Spleen (tissue), 7 donors: ENCODE data around the gene PLCB4.

Experiments used
- POLR2A ChIP-seq, 3 donors: fragments of 450-650 bp; IDR thresholded peaks; one replicate each; pipeline ENCODE4 v1.5.1; 2017; ENCODE audit warnings: antibody characterized with exemption in 3 of 3, mild to moderate bottlenecking in 1 of 3
- POLR2AphosphoS5 ChIP-seq, 3 donors: sonication (generic); formaldehyde crosslinking; IDR thresholded peaks; one replicate each; pipeline ENCODE4 v1.5.1; 2017; ENCODE audit warnings: antibody characterized with exemption in 3 of 3
- TF ChIP-seq, protein P1 (sequence below), 11 experiments: fragments of 200-600 bp in 7 of 11; fragments of 450-650 bp in 4 of 11; sonication (generic) in 4 of 11; IDR thresholded peaks in 8 of 11; conservative IDR thresholded peaks in 3 of 11; 1 replicate in 7 of 11; 2 replicates in 4 of 11; pipeline versions ENCODE4 v1.4.0 to v1.8.0; 2016 to 2021; ENCODE audit warnings: antibody characterized with exemption in 11 of 11, inconsistent platforms in 4 of 11, mild to moderate bottlenecking in 1 of 11
- donor health status: DM: no; HTN: no; CAD: no; lungs with moderate emphysema.
- donor health status: DM: no; HTN: no; CAD: no.
- donor health status: DM: no; HTN: no; CAD: no.

DNA sequence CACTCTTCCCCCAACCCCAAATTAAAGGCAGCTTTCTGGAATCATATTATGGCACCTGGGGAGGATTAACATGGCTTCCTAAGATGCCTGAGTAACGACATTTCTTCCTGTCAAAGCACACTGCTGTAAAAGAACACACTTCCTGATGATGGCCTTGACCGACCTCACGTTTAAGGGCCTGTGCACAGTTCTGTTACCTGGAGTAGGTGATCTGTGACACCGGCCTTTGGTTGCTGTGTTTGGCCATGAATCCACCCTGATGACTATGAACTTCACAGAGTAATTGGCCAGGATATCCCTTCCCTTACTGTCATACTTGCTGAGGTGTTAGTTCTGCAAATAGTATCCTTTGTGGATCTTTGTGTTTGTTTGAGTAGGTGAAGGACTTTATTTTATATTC, 45.8 kb downstream of the PLCB4 start:
- TF ChIP-seq, protein P1, sequence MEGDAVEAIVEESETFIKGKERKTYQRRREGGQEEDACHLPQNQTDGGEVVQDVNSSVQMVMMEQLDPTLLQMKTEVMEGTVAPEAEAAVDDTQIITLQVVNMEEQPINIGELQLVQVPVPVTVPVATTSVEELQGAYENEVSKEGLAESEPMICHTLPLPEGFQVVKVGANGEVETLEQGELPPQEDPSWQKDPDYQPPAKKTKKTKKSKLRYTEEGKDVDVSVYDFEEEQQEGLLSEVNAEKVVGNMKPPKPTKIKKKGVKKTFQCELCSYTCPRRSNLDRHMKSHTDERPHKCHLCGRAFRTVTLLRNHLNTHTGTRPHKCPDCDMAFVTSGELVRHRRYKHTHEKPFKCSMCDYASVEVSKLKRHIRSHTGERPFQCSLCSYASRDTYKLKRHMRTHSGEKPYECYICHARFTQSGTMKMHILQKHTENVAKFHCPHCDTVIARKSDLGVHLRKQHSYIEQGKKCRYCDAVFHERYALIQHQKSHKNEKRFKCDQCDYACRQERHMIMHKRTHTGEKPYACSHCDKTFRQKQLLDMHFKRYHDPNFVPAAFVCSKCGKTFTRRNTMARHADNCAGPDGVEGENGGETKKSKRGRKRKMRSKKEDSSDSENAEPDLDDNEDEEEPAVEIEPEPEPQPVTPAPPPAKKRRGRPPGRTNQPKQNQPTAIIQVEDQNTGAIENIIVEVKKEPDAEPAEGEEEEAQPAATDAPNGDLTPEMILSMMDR (IDR thresholded peaks at IDR 0.05 in 8 of 11, conservative IDR thresholded peaks at IDR 0.05 in 3 of 11) = no peak
- no peak for TF ChIP-seq POLR2A (IDR thresholded peaks at IDR 0.05)
- no peak for TF ChIP-seq POLR2AphosphoS5 (IDR thresholded peaks at IDR 0.05)
